ENCODE data around the gene ECHS1. TPM values are rescaled to one million over a fixed set of nuclear protein-coding genes. Genes with fewer than 3 reads are reported as not detected.

Gene ECHS1
- polyA plus RNA-seq, 3 donors = 34.6 to 102 (median 85.1) TPM

- Mint-ChIP-seq H3K27me3 (ENCODE audit: low read depth in 3 of 3) (no peaks in the 10 kb centered on the region), H3K4me1 (peaks cover 1% of the 10 kb centered on the region), H3K4me3 (no peak overlapping the region), H3K36me3 (peaks cover 78 to 92% of the 10 kb centered on the region in 2 donors), H3K27ac (peak overlapping the region in 1 of 7 donors; percentile 34), H3K9me3 (peaks cover 0 to 3% (median 0%) of the 10 kb centered on the region in 7 donors)
- Histone ChIP-seq H3K9me3 (replicated peaks in 1 of 2; ENCODE audit: control insufficient read depth in 1 of 2, insufficient read depth in 1 of 2, low read length in 2 of 2) (no peaks in the 10 kb centered on the region), H3K4me2 (replicated peaks; ENCODE audit: extremely low read depth, low read length, poor library complexity, severe bottlenecking) (no peak overlapping the region), H4K20me1 (ENCODE audit: insufficient read depth, low read length) (no peaks in the 10 kb centered on the region), H3K36me3 (replicated peaks in 1 of 2; ENCODE audit: control insufficient read depth in 1 of 2, insufficient read depth in 2 of 2, low read length in 2 of 2) (peaks cover 45 to 95% of the 10 kb centered on the region in 2 donors), H3K27ac (ENCODE audit: low read depth in 1 of 2, low read length in 2 of 2) (no peak overlapping the region), H2AFZ (ENCODE audit: insufficient read depth, low read depth, low read length, poor library complexity, severe bottlenecking) (no peak overlapping the region), H3K27me3 (ENCODE audit: control insufficient read depth in 2 of 2, insufficient read depth in 2 of 2, low read length in 2 of 2) (no peaks in the 10 kb centered on the region), H3K79me2 (ENCODE audit: insufficient read depth, low read length) (peaks cover 4% of the 10 kb centered on the region), H3K4me1 (ENCODE audit: control insufficient read depth in 1 of 2, insufficient read depth in 2 of 2, low read length in 2 of 2) (no peaks in the 10 kb centered on the region), H3K9ac (ENCODE audit: insufficient read depth, low read length, poor library complexity, severe bottlenecking) (no peak overlapping the region), H3K4me3 (replicated peaks in 1 of 3; ENCODE audit: low read depth in 2 of 3, low read length in 3 of 3) (no peak overlapping the region)
- no peak for TF ChIP-seq CTCF (IDR thresholded peaks at IDR 0.05)
- WGBS (ENCODE audit: insufficient coverage) = over 99% methylated on average over 19 of the region's 21 CpGs
- no peak for DNase-seq
- intact Hi-C loops (cut with micrococcal nuclease) = no loop called here
Observed at GRCh38 chr10:133401981-133402725, 29.0 kb upstream of the ECHS1 start.

DNA sequence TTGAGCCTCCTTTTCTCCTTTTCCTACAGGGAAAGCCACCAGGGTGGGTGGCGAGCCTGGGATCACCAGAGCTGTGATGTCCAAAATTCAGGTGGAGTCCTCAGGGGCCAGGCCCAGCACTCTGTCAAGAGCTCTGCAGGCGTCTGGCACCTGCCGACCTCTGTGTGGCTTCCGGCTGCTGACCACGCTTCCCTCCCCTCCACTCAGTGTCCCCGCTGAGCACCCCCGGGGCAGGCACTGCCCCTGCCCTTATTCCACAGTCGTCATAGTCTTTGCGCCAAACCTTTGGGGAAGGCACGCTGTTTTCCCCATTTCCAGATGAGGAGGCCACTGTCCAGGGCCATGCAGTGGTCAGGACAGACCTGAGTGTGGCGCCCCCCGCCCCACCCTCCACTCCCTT lies 28.3 kb upstream of the ECHS1 start:
- peaks cover 79 to 91% of the 10 kb centered on the region in 2 donors for H3K36me3 Mint-ChIP-seq
- intact Hi-C loops (cut with micrococcal nuclease) = no loop called here
- H3K4me1 Mint-ChIP-seq = peaks cover 1% of the 10 kb centered on the region
- no peak for TF ChIP-seq CTCF (IDR thresholded peaks at IDR 0.05)
- Histone ChIP-seq H3K36me3 (replicated peaks in 1 of 2; ENCODE audit: control insufficient read depth in 1 of 2, insufficient read depth in 2 of 2, low read length in 2 of 2) (peaks cover 45 to 94% of the 10 kb centered on the region in 2 donors), H3K9me3 (replicated peaks in 1 of 2; ENCODE audit: control insufficient read depth in 1 of 2, insufficient read depth in 1 of 2, low read length in 2 of 2) (no peaks in the 10 kb centered on the region), H3K4me2 (replicated peaks; ENCODE audit: extremely low read depth, low read length, poor library complexity, severe bottlenecking) (no peak overlapping the region), H3K27me3 (ENCODE audit: control insufficient read depth in 2 of 2, insufficient read depth in 2 of 2, low read length in 2 of 2) (no peaks in the 10 kb centered on the region), H3K79me2 (ENCODE audit: insufficient read depth, low read length) (peaks cover 4% of the 10 kb centered on the region), H4K20me1 (ENCODE audit: insufficient read depth, low read length) (no peaks in the 10 kb centered on the region), H3K4me3 (replicated peaks in 1 of 3; ENCODE audit: low read depth in 2 of 3, low read length in 3 of 3) (no peak overlapping the region), H3K27ac (ENCODE audit: low read depth in 1 of 2, low read length in 2 of 2) (peak overlapping the region in 1 of 2 donors; percentile 65), H3K4me1 (ENCODE audit: control insufficient read depth in 1 of 2, insufficient read depth in 2 of 2, low read length in 2 of 2) (no peaks in the 10 kb centered on the region), H3K9ac (ENCODE audit: insufficient read depth, low read length, poor library complexity, severe bottlenecking) (peak overlapping the region; percentile 21), H2AFZ (ENCODE audit: insufficient read depth, low read depth, low read length, poor library complexity, severe bottlenecking) (no peak overlapping the region)
- WGBS (ENCODE audit: insufficient coverage) = 98% methylated on average over 6 of the region's 12 CpGs
- no peak overlapping the region for H3K4me3 Mint-ChIP-seq
- peaks cover 0 to 3% (median 0%) of the 10 kb centered on the region in 3 donors for H3K27me3 Mint-ChIP-seq (ENCODE audit: low read depth in 3 of 3)
- H3K9me3 Mint-ChIP-seq = peaks cover 0 to 3% (median 0%) of the 10 kb centered on the region in 7 donors
- DNase-seq = no peak
- peak overlapping the region in 4 of 7 donors; percentile 25 to 75 (median 64) for H3K27ac Mint-ChIP-seq

Measured in CD14-positive monocyte (primary cell).